ENCODE data around the gene QTRT2. TPM values are rescaled to one million over a fixed set of nuclear protein-coding genes. Genes with fewer than 3 reads are reported as not detected.

Gene QTRT2
- polyA plus RNA-seq, 2 of the 4 experiments (the other 2 are of a cell fraction), result 23.5 to 33.9 TPM

DNA sequence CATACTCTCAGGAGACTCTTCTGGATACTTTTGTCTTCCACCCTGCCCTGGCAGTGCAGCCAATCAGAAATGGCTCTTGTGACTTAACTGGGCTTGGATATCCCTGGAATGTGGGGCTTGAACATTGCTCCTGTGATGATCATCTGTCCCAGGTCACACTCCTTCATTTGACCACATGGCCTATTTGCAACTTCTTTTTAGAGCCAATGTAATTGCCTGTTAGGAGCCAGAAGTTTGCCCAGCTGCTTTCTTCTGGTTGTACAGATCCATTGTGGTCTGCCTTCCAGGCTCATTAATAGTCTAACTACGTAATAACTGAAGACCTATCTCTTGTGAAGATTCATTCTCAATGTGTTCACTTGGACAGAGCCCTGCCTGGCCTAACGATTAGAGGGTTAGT is 29.8 kb downstream of the QTRT2 start:
- ATAC-seq, result no peak
- TF ChIP-seq CBX2 (IDR thresholded peaks at IDR 0.05; ENCODE audit: borderline replicate concordance, low read depth) (no peak), RARB (CRISPR knock-in tag; IDR thresholded peaks at IDR 0.05) (no peak), FOXS1 (CRISPR knock-in tag; IDR thresholded peaks at IDR 0.05) (no peak), RCOR1 (IDR thresholded peaks at IDR 0.05; ENCODE audit: low read depth, low read length) (no peak), SREBF2 (IDR thresholded peaks at IDR 0.05) (no peak), KDM5A (IDR thresholded peaks at IDR 0.05) (no peak), EHF (CRISPR knock-in tag; IDR thresholded peaks at IDR 0.05) (no peak), HDAC2 (IDR thresholded peaks at IDR 0.05) (no peak), FOSB (CRISPR knock-in tag; IDR thresholded peaks at IDR 0.05) (no peak), RFX5 (IDR thresholded peaks at IDR 0.05) (no peak), ZNF302 (CRISPR knock-in tag; IDR thresholded peaks at IDR 0.05) (no peak)
- TF ChIP-seq, protein P1, sequence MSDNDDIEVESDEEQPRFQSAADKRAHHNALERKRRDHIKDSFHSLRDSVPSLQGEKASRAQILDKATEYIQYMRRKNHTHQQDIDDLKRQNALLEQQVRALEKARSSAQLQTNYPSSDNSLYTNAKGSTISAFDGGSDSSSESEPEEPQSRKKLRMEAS (IDR thresholded peaks at IDR 0.05), result no peak
- Histone ChIP-seq H3K9me3 (no peaks in the 10 kb centered on the region), H3K4me2 (no peak overlapping the region), H3K27ac (no peak overlapping the region), H3K4me1 (no peaks in the 10 kb centered on the region), H3K4me3 (no peak overlapping the region)
- 94% methylated on average over 2 of the region's 2 CpGs for WGBS (ENCODE audit: missing lambda C conversion rate)
- no peak for FAIRE-seq
- ChIA-PET CTCF (interaction anchor here (1.8 kb wide), 1 partner anchor 11 kb away, joined by 4 read pairs; no protein-coding TSS in a partner anchor), POLR2A (no interaction called here)
- no peak for DNase-seq (ENCODE audit: low read depth in 1 of 2, low spot score in 1 of 2)

DNA sequence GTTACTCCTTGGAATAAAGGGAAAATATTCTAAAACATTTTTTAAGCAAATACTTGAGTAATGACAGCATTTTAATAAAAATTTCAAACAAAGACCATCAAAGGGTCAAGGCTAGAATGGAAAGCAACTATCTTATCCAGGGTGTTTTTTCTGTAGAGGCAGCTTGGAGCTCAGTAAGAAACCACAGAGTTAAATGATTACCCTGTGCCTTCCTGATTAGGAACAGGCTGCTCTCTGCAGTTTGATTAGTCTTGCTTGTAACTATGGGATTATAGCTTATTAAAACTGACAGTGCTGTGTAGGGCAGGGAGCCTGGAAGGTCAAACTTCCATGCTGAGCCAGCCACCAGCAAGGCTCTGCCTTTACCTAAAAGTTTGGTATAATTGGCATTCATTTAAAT is 33.1 kb downstream of the QTRT2 start:
- no peak overlapping the region for H3K27ac ChIP-seq
- no peaks in the 10 kb centered on the region for H3K9me3 ChIP-seq
- H3K4me3 ChIP-seq, result no peak overlapping the region
- CTCF ChIA-PET, result no interaction called here
- FAIRE-seq, result no peak
- no peaks in the 10 kb centered on the region for H3K4me1 ChIP-seq
- DNase-seq (ENCODE audit: low read depth in 1 of 2, low spot score in 1 of 2), result no peak
- ATAC-seq, result no peak
- TF ChIP-seq TFCP2L1 (CRISPR knock-in tag; IDR thresholded peaks at IDR 0.05) (no peak), ZSCAN20 (CRISPR knock-in tag; IDR thresholded peaks at IDR 0.05) (no peak), POLR2AphosphoS2 (conservative IDR thresholded peaks at IDR 0.05; ENCODE audit: low read length) (no peak), MAFK (IDR thresholded peaks at IDR 0.05; ENCODE audit: partially characterized antibody) (no peak), SREBF2 (IDR thresholded peaks at IDR 0.05) (no peak), BHLHE40 (IDR thresholded peaks at IDR 0.05; ENCODE audit: low read depth, low read length) (no peak), JUNB (IDR thresholded peaks at IDR 0.05) (no peak), FOXS1 (CRISPR knock-in tag; IDR thresholded peaks at IDR 0.05) (no peak), GATA3 (IDR thresholded peaks at IDR 0.05; ENCODE audit: borderline replicate concordance) (no peak), NFE2L2 (conservative IDR thresholded peaks at IDR 0.05; ENCODE audit: low read length) (no peak), MAZ (IDR thresholded peaks at IDR 0.05; ENCODE audit: borderline replicate concordance, low read depth, low read length) (no peak), RNF2 (IDR thresholded peaks at IDR 0.05; ENCODE audit: borderline replicate concordance, low read depth) (no peak)
- TF ChIP-seq, protein P2, sequence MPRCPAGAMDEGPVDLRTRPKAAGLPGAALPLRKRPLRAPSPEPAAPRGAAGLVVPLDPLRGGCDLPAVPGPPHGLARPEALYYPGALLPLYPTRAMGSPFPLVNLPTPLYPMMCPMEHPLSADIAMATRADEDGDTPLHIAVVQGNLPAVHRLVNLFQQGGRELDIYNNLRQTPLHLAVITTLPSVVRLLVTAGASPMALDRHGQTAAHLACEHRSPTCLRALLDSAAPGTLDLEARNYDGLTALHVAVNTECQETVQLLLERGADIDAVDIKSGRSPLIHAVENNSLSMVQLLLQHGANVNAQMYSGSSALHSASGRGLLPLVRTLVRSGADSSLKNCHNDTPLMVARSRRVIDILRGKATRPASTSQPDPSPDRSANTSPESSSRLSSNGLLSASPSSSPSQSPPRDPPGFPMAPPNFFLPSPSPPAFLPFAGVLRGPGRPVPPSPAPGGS (IDR thresholded peaks at IDR 0.05), result no peak
- TF ChIP-seq, protein P3, sequence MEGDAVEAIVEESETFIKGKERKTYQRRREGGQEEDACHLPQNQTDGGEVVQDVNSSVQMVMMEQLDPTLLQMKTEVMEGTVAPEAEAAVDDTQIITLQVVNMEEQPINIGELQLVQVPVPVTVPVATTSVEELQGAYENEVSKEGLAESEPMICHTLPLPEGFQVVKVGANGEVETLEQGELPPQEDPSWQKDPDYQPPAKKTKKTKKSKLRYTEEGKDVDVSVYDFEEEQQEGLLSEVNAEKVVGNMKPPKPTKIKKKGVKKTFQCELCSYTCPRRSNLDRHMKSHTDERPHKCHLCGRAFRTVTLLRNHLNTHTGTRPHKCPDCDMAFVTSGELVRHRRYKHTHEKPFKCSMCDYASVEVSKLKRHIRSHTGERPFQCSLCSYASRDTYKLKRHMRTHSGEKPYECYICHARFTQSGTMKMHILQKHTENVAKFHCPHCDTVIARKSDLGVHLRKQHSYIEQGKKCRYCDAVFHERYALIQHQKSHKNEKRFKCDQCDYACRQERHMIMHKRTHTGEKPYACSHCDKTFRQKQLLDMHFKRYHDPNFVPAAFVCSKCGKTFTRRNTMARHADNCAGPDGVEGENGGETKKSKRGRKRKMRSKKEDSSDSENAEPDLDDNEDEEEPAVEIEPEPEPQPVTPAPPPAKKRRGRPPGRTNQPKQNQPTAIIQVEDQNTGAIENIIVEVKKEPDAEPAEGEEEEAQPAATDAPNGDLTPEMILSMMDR (IDR thresholded peaks at IDR 0.05), result no peak
- TF ChIP-seq, protein P4, sequence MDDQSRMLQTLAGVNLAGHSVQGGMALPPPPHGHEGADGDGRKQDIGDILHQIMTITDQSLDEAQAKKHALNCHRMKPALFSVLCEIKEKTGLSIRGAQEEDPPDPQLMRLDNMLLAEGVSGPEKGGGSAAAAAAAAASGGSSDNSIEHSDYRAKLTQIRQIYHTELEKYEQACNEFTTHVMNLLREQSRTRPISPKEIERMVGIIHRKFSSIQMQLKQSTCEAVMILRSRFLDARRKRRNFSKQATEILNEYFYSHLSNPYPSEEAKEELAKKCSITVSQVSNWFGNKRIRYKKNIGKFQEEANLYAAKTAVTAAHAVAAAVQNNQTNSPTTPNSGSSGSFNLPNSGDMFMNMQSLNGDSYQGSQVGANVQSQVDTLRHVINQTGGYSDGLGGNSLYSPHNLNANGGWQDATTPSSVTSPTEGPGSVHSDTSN (IDR thresholded peaks at IDR 0.05), result no peak
- TF ChIP-seq, protein P5, sequence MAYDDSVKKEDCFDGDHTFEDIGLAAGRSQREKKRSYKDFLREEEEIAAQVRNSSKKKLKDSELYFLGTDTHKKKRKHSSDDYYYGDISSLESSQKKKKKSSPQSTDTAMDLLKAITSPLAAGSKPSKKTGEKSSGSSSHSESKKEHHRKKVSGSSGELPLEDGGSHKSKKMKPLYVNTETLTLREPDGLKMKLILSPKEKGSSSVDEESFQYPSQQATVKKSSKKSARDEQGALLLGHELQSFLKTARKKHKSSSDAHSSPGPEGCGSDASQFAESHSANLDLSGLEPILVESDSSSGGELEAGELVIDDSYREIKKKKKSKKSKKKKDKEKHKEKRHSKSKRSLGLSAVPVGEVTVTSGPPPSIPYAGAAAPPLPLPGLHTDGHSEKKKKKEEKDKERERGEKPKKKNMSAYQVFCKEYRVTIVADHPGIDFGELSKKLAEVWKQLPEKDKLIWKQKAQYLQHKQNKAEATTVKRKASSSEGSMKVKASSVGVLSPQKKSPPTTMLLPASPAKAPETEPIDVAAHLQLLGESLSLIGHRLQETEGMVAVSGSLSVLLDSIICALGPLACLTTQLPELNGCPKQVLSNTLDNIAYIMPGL (CRISPR knock-in tag; IDR thresholded peaks at IDR 0.05; ENCODE audit: borderline replicate concordance), result no peak
- H3K4me2 ChIP-seq, result no peak overlapping the region
- POLR2A ChIA-PET, result no interaction called here

Measured in A549 (cell line).